Stomach (tissue), 9 donors: ENCODE data around the gene FGF23. TPM values are rescaled to one million over a fixed set of nuclear protein-coding genes. Genes with fewer than 3 reads are reported as not detected.

ENCODE experiments used
- DNase-seq, 2 donors: peaks; one replicate each; pipeline versions ENCODE4 v3.0.0 to v3.0.0-alpha.2; 2013 to 2019
- H3K27ac ChIP-seq, 5 donors: fragments of 200-600 bp in 4 of 5; sonication (generic) in 4 of 5; one replicate each; pipeline ENCODE4 v1.5.1; 2013 to 2019; ENCODE audit warnings: mild to moderate bottlenecking in 1 of 5, moderate library complexity in 1 of 5
- H3K27me3 ChIP-seq, 3 donors: fragments of 200-600 bp; sonication (generic); one replicate each; pipeline ENCODE4 v1.5.1; 2017 to 2019; ENCODE audit warnings: mixed run types in 1 of 3
- H3K36me3 ChIP-seq, 4 donors: fragments of 200-600 bp; sonication (generic); 1 replicate in 3 of 4; 2 replicates in 1 of 4; pipeline ENCODE4 v1.5.1; 2016 to 2019
- H3K4me1 ChIP-seq, 4 donors: fragments of 200-600 bp; sonication (generic); one replicate each; pipeline ENCODE4 v1.5.1; 2016 to 2019
- H3K4me3 ChIP-seq, 4 donors: fragments of 200-600 bp; sonication (generic) in 3 of 4; one replicate each; pipeline ENCODE4 v1.5.1; 2016 to 2019; ENCODE audit warnings: mild to moderate bottlenecking in 1 of 4
- H3K9me3 ChIP-seq, 4 donors: fragments of 200-600 bp; sonication (generic); one replicate each; pipeline ENCODE4 v1.5.1; 2016 to 2019
- EP300 ChIP-seq: sonication (generic); formaldehyde crosslinking; IDR thresholded peaks from one replicate; pipeline ENCODE4 v1.6.1; 2017; ENCODE audit warnings: antibody characterized with exemption
- POLR2A ChIP-seq, 4 donors: fragments of 450-650 bp; IDR thresholded peaks; one replicate each; pipeline ENCODE4 v1.6.1; 2016; ENCODE audit warnings: antibody characterized with exemption in 4 of 4, control low read depth in 2 of 4, mild to moderate bottlenecking in 1 of 4, moderate library complexity in 1 of 4
- POLR2AphosphoS5 ChIP-seq, 3 donors: sonication (generic); formaldehyde crosslinking; IDR thresholded peaks; one replicate each; pipeline ENCODE4 v1.6.1; 2016; ENCODE audit warnings: antibody characterized with exemption in 3 of 3
- WGBS, 5 donors: extraction: QIAGEN DNeasy Blood & Tissue Kit in 3 of 5; methylation state at CpG; one replicate each; pipeline versions ENCODE4 v1.1.5 to v1.1.7; 2013 to 2018; 5-methylcytosine and 5-hydroxymethylcytosine counted together
- intact Hi-C: fragments of 100-400 bp; cut with DNase I; formaldehyde crosslinking; loops from one replicate; pipeline ENCODE4 v1.15.1; 2023; ENCODE audit warnings: low total_unique reads
- polyA plus RNA-seq, 3 donors: library from polyadenylated mRNA; stranded (reverse); fragments of 200-250 nt; gene quantifications; one replicate each; pipeline ENCODE4 v1.2.3, GENCODE V29; 2013
- total RNA-seq, 5 donors: library from RNA; depleted of rRNA; stranded (reverse); fragments of >200 nt; gene quantifications; one replicate each; pipeline versions ENCODE4 v1.1.0 to v1.2.3, GENCODE V29; 2014 to 2016
- TF ChIP-seq, protein P1 (sequence below), 7 experiments: fragments of 450-650 bp in 4 of 7; fragments of 200-600 bp in 3 of 7; sonication (generic) in 3 of 7; IDR thresholded peaks; one replicate each; pipeline ENCODE4 v1.5.1; 2016 to 2019; ENCODE audit warnings: antibody characterized with exemption in 7 of 7, control low read depth in 2 of 7, mild to moderate bottlenecking in 1 of 7
- donor health status: healthy with polysubstance abuse.
- donor health status: Bipolar disorder and iron deficiency.
- donor health status: healthy.

FGF23 gene
- total and polyA plus RNA-seq, 8 donors, result not detected

DNA sequence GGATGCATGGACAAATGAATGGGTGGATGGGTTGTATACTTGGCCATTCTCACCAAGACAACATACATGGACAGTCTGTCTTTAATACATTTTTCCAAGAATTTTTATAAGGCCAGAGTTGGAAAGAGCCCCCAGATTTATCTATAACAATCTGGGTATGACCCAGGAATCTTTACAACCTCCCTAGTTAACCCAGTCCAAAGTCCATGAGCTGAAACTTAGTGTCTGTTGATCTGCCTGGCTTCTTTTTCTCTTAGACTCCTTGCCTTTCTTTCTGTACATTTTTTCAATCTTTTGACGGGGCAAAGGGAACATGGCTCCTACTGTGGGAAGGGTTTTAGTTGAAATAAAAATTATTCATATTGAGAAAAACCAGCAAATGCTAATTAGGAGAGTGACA is 740 bp downstream of the FGF23 start:
- H3K9me3 ChIP-seq, result no peaks in the 10 kb centered on the region
- intact Hi-C loops, result no loop called here
- TF ChIP-seq EP300, result no peak
- TF ChIP-seq, protein P1, sequence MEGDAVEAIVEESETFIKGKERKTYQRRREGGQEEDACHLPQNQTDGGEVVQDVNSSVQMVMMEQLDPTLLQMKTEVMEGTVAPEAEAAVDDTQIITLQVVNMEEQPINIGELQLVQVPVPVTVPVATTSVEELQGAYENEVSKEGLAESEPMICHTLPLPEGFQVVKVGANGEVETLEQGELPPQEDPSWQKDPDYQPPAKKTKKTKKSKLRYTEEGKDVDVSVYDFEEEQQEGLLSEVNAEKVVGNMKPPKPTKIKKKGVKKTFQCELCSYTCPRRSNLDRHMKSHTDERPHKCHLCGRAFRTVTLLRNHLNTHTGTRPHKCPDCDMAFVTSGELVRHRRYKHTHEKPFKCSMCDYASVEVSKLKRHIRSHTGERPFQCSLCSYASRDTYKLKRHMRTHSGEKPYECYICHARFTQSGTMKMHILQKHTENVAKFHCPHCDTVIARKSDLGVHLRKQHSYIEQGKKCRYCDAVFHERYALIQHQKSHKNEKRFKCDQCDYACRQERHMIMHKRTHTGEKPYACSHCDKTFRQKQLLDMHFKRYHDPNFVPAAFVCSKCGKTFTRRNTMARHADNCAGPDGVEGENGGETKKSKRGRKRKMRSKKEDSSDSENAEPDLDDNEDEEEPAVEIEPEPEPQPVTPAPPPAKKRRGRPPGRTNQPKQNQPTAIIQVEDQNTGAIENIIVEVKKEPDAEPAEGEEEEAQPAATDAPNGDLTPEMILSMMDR (IDR thresholded peaks at IDR 0.05), result no peak
- TF ChIP-seq POLR2AphosphoS5 (IDR thresholded peaks at IDR 0.05), result no peak
- no peak for TF ChIP-seq POLR2A (IDR thresholded peaks at IDR 0.05)
- no peaks in the 10 kb centered on the region for H3K36me3 ChIP-seq
- H3K4me1 ChIP-seq, result no peaks in the 10 kb centered on the region
- WGBS, 5 donors, result 78 to 88% (median 85%) methylated on average over 1 of the region's 1 CpG
- H3K27me3 ChIP-seq, result peaks cover 0 to 23% (median 7%) of the 10 kb centered on the region in 3 donors
- H3K27ac ChIP-seq, result no peak overlapping the region
- DNase-seq, result no peak
- no peak overlapping the region for H3K4me3 ChIP-seq

DNA sequence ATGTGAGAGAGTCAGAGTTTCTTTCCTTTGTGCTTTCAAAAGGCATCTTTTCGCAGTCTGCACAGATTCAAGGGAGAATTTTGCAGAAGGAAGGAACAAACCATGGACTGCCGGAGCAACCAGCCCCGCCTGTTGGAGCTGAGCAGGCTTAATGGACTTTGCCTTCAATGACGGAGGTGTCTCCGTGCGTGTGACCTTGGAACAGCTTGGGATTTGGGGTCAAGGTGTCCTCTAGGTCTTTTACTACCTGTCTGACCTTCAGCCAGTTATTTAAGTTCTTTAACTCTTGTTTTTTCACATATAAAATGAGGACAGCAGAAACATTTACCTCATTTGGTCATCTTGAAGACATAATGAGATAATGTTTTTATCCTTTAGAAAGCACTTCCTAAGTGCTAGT is 4.1 kb downstream of the FGF23 start:
- intact Hi-C loops, result no loop called here
- Histone ChIP-seq H3K4me1 (no peaks in the 10 kb centered on the region), H3K36me3 (no peaks in the 10 kb centered on the region), H3K27me3 (peaks cover 0 to 24% (median 7%) of the 10 kb centered on the region in 3 donors), H3K4me3 (no peak overlapping the region), H3K9me3 (no peaks in the 10 kb centered on the region), H3K27ac (no peak overlapping the region)
- TF ChIP-seq POLR2AphosphoS5 (IDR thresholded peaks at IDR 0.05) (no peak), EP300 (no peak), POLR2A (IDR thresholded peaks at IDR 0.05) (no peak)
- TF ChIP-seq, protein P1 (IDR thresholded peaks at IDR 0.05), result no peak
- DNase-seq, result no peak
- WGBS, 5 donors, result 47 to 77% (median 56%) methylated on average over 6 of the region's 6 CpGs

- Histone ChIP-seq H3K27ac (no peak overlapping the region), H3K27me3 (peaks cover 0 to 3% (median 0%) of the 10 kb centered on the region in 3 donors), H3K4me1 (no peaks in the 10 kb centered on the region), H3K36me3 (no peaks in the 10 kb centered on the region), H3K9me3 (no peaks in the 10 kb centered on the region), H3K4me3 (no peak overlapping the region)
- WGBS, 5 donors, result 85 to 95% (median 89%) methylated on average over 2 of the region's 2 CpGs
- intact Hi-C loops, result no loop called here
- DNase-seq, result no peak
- TF ChIP-seq POLR2A (IDR thresholded peaks at IDR 0.05), result no peak
These were observed 6.9 kb downstream of the FGF23 start for GRCh38 chr12:4372653-4373052.

GRCh38 chr12:4370265-4370664 is 9.2 kb downstream of the FGF23 start:
- no peaks in the 10 kb centered on the region for H3K36me3 ChIP-seq
- no peak for DNase-seq
- H3K4me1 ChIP-seq, result no peaks in the 10 kb centered on the region
- intact Hi-C loops, result no loop called here
- H3K9me3 ChIP-seq, result no peaks in the 10 kb centered on the region
- 91 to 95% (median 94%) methylated on average over 28 to 31 of the region's 31 CpGs for WGBS, 5 donors
- H3K27ac ChIP-seq, result no peak overlapping the region
- no peak overlapping the region for H3K4me3 ChIP-seq
- peaks cover 0 to 3% (median 0%) of the 10 kb centered on the region in 3 donors for H3K27me3 ChIP-seq
- TF ChIP-seq, protein P1 (IDR thresholded peaks at IDR 0.05), result no peak
- TF ChIP-seq POLR2AphosphoS5 (IDR thresholded peaks at IDR 0.05) (no peak), EP300 (no peak), POLR2A (IDR thresholded peaks at IDR 0.05) (no peak)

- H3K27me3 ChIP-seq, result peaks cover 0 to 3% (median 0%) of the 10 kb centered on the region in 3 donors
- no peaks in the 10 kb centered on the region for H3K9me3 ChIP-seq
- intact Hi-C loops, result no loop called here
- TF ChIP-seq POLR2AphosphoS5 (IDR thresholded peaks at IDR 0.05), result no peak
- TF ChIP-seq, protein P1 (IDR thresholded peaks at IDR 0.05), result no peak
- TF ChIP-seq EP300, result no peak
- no peak for TF ChIP-seq POLR2A (IDR thresholded peaks at IDR 0.05)
- DNase-seq, result no peak
- H3K4me1 ChIP-seq, result no peaks in the 10 kb centered on the region
- no peak overlapping the region for H3K4me3 ChIP-seq
- H3K27ac ChIP-seq, result no peak overlapping the region
- WGBS, 5 donors, result 86 to 90% (median 87%) methylated on average over 4 of the region's 4 CpGs
- no peaks in the 10 kb centered on the region for H3K36me3 ChIP-seq
These were observed 10.0 kb downstream of the FGF23 start for GRCh38 chr12:4369548-4369947.
